ENCODE measurements around the gene DOCK1. TPM values are rescaled to one million over a fixed set of nuclear protein-coding genes. Genes with fewer than 3 reads are reported as not detected.
"Not testable (repeated sequence)": the region's sequence is repeated elsewhere in the genome, so short reads cannot be mapped to it uniquely, and the experiment has no call there.

Gene DOCK1
- total RNA-seq, 2 donors from 2014 or later, result 46.7 to 50.8 TPM

DNA sequence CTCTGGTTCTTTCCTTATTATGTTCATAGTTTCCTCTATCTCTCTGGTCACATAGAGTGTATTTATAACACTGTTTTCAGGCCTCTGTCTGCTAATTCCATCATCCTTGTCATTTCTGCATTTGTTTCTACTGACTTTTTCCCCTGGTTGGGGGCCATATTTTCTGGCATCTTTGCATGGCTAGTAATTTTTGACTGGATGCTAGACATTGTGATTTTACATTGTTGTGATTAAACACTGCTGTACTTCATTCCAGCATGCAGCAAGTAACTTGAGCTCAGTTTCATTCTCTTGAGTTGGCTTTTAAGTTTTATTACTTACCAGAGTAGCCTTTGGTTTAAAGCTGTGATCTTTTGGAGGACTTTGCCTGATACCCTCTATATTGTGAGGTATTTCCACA is 6.8 kb upstream of the DOCK1 start:
- intact Hi-C loops (cut with DNase I), result no loop called here
- DNase-seq (ENCODE audit: low spot score), result no peak

DNA sequence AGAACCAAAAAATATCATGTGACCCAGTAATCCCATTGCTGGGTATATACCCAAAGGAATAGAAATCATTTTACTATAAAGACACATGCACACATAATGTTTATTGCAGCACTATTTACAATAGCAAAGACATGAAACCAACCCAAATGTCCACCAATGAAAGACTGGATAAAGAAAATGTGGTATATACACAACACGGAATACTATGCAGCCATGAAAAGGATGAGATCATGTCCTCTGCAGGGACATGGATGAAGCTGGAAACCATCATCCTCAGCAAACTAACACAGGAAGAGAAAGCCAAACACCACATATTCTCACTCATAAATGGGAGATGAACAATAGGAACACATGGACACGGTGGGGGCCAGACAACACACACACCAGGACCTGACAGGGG is 5.7 kb upstream of the DOCK1 start:
- DNase-seq (ENCODE audit: low spot score); intact Hi-C loops (cut with DNase I): not testable (repeated sequence)

DNA sequence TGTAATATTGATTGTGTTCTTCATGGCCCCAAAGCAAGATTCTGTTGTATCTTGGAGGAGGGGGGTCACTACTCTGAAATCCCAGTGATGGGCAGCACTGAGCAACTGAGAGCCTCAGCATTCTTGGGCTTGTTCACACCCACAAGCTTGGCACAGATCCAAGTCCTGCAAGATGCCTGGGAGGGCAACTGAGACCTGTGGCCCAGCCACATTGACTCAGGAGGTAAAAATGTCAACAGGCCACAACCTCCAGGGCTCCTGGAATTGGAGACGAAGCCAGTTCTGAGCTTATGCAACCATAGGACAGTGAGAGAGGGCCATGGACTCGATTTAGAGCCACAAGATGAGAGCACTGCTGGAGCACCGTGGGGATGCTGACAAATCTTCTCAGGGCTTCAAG is 3.1 kb upstream of the DOCK1 start:
- intact Hi-C loops (cut with DNase I), result loop anchor here in 1 of 2 donors (10.0 kb wide), 1 partner anchor 113 kb away; no protein-coding TSS in a partner anchor
- peak; percentile 47 for DNase-seq (ENCODE audit: low spot score)

DNA sequence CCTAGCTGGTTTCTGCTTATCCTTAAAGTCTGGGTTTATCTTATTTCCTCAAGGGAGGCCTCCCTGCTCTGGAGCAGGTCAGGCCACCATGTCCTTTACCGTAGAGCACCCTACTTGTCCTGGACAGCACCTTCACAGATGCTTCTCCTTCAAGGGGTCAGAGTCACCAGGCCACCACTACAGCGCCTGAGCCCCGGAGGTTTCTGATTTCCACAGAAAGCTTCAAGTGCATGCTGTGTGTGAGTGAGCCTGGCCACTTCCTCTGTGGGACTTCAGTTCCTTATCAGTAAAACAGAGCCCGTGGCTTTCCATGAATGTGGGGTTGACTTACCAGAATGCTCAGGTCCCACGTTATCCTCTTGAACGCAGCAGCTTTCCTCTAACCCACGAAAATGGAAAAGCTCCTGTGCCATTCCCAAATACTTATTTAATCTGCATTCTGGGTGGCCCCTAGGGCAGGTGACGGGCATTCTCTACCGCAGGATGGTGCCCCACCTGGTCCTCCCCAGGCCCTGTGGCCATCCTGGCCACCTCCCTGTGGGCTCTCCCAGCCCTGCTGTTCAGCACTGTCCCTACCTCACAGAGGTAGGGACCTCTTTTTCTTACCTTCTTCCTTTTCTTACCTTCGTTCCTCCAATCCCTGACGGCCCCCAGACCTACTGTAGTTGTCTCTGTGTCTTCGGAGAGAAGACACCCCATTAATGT is 1.4 kb upstream of the DOCK1 start:
- peak; percentile 54 for DNase-seq (ENCODE audit: low spot score)
- intact Hi-C loops (cut with DNase I), result loop anchor here in 1 of 2 donors (10.0 kb wide), 1 partner anchor 111 kb away; no protein-coding TSS in a partner anchor

DNA sequence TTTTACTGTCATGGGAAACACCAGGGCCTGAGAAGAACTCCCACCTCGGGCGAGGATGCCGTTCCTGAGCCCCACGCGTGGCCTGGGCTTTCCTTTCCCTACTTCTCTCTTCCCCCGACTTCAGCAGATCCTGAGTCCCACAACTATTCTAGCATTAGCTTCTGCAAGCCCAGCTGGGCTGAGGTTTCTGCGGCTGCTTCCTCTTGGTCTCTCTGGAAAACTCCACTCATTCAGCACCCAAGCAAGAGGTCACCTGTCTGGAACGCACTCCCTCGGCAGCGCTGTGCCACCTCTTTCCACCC is 761 bp upstream of the DOCK1 start:
- intact Hi-C loops (cut with DNase I), result loop anchor here in 1 of 2 donors (10.0 kb wide), 1 partner anchor 110 kb away; no protein-coding TSS in a partner anchor
- DNase-seq (ENCODE audit: low spot score), result no peak

DNA sequence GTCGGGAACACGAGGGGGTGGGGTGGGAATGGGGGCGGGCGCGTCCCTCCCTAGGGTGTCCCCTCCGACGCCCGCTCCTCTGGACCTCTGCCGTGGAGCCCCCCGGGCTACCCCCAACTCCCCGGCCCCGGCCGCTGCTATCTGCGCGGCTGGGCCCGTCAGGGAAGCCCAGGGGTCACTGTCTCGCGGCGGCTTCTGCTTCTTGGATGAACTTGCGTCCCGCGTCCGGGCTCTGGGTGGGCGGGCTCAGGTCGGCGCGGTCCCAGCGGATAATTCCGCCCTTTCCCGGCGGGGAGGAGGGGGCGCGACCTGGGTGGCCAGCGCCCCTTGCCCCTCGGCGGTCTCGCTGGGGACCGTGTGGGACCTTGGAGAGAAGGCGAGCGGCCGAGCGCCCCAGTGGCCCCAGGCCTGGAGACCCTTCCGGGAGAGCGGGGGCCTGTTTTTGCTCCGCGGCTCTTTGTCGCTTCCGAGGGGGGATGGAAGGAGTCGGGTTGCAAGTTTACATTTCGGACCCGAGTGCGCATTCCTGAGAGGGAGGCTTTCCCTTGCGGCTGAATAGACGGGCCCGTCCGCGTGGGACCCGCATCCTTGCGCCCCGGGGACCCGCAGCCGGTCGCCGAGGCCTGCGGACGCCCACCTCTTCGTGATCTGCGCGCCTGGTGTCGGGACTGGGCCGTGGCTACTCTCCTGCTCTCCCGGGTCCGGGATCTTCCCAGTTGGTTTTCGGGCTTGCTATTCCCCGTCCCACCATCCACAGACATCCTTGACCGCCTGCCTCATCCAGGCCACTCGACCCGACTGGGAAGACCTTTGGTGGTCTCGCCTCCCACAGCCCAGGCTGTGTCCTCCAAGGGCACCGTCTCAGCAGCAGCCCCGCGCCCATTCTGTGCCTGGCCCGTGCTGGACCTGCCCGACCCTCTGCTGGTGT is 812 bp downstream of the DOCK1 start:
- DNase-seq (ENCODE audit: low spot score), result peak; percentile 82
- intact Hi-C loops (cut with DNase I), result loop anchor here in 1 of 2 donors (10.0 kb wide), 1 partner anchor 109 kb away; no protein-coding TSS in a partner anchor

DNA sequence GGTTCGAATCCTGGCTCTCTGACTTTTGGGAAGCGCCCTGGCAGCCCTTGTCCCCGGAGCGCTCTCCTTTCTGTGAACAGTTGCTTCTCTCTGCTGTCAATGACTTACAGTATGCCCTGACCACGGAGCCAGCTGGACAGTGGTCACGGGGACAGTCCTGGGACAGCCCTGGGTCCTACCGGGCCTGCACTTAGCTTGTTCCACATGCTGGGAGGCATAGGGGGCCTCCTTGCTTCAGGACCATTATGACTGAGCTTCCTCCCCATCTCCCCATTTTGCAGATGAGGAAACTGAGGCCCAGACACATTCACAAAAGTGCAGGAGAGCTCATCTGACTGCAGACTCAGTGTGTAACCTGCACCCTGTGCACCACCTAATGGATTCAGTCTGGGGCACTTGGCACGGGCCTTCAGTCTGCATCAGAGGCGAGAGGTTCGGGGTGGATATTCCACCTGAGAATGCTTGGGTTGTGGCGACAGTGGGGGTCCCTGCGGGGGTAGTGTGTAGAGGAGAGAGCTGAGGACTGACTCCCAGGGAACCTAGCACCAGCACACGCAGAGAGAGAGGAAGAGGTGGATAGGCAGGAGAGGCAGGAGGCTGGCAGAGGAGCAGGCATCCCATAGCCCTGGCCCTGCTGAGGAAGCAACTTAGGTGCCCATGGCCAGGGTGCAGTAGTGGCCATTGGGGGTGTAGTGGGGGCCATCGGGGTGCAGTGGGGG is 1.6 kb downstream of the DOCK1 start:
- DNase-seq (ENCODE audit: low spot score), result peak; percentile 55
- intact Hi-C loops (cut with DNase I), result loop anchor here in 1 of 2 donors (10.0 kb wide), 1 partner anchor 108 kb away; no protein-coding TSS in a partner anchor

DNA sequence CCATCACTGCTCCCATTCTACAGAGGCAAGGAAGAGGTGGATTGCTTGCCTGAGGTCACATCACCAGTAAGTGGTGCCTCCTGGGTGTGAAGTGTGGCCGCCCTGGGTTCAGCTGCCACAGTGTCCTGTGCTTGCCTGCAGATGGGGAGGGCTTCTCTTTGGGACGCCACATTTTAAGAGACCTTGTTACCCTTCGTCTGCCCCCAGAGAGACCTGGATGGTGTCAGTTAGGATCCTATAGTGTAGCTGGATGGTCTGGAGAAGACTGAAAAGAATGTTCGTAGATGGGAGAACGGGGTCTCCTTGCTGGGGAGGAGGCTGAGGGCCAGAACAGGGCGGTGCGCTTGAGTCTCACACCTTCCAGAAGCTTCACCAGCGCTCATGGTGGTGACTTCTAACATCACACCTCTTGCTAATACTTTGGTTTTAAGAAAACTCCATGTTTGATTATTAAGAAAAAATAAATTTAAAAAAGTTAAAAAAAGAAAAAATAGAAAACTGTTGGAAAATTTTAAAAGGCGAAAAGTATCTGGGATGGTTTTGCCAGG is 2.3 kb downstream of the DOCK1 start:
- intact Hi-C loops (cut with DNase I), result loop anchor here in 1 of 2 donors (10.0 kb wide), 1 partner anchor 107 kb away; no protein-coding TSS in a partner anchor
- peak; percentile 30 for DNase-seq (ENCODE audit: low spot score)

DNA sequence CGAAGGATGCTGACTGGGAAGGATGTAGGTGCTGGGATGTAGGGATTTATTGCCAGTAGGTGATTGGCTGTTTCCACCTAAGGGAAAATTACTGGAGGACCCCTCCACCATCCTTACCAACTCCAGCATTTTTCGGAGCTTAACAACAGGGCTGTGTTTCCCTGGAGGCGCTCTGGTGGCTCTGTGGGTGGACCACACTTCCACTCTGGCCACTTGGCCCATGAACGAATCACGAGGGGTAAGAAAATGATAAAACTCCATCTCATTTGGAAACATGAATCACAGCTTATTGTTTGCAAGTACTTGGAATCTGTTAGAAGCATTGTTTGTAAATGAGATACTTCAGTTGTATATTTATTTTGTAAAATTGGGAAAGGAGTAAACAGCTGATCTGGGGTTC is 3.0 kb downstream of the DOCK1 start:
- intact Hi-C loops (cut with DNase I), result loop anchor here in 1 of 2 donors (10.0 kb wide), 1 partner anchor 107 kb away; no protein-coding TSS in a partner anchor
- DNase-seq (ENCODE audit: low spot score), result peak; percentile 16

DNA sequence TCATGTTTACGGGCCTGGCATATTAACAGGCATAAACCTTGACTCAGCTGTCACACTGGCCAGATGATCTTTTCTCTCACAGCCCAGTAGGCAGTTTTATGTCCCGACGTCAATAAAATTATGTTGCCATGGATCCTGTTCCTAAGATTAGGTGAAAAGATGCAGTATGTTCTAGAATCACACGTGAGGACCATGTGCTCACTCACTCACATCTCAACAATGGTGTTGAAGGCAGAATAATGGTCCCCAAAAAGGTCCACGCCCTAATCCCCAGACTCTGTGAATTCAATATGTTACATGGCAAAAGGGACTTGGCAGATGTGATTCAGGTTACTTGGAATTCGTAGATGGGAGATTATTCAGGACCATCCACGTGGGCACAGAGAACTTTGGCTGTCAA is 3.5 kb downstream of the DOCK1 start:
- DNase-seq (ENCODE audit: low spot score), result no peak
- intact Hi-C loops (cut with DNase I), result loop anchor here in 1 of 2 donors (10.0 kb wide), 1 partner anchor 106 kb away; no protein-coding TSS in a partner anchor

GRCh38 chr10:126909147-126909546 is 3.9 kb downstream of the DOCK1 start:
- intact Hi-C loops (cut with DNase I), result loop anchor here in 1 of 2 donors (10.0 kb wide), 1 partner anchor 106 kb away; no protein-coding TSS in a partner anchor
- DNase-seq (ENCODE audit: low spot score), result peak; percentile 57

DNA sequence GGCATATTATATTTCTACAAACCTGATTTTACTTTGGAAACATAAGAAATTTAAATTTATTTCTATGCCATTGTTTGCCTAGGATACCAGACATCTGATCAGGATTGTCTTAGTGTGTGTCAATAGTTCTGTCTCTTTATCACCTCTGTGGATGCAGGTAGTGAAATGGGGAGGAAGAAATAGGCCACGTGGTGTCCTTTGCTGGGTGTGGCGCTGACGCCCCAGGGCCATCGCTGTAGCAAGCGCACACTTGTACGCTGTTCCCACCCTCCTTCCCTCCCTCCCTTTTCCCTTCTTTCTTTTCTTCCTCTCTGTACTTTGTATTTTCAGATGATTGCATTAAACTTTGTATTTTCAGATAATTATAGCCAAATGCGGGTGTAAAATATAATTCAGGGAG is 5.0 kb downstream of the DOCK1 start:
- DNase-seq (ENCODE audit: low spot score), result no peak
- intact Hi-C loops (cut with DNase I), result no loop called here

GRCh38 chr10:126910798-126911197 is 5.6 kb downstream of the DOCK1 start:
- intact Hi-C loops (cut with DNase I), result no loop called here
- no peak for DNase-seq (ENCODE audit: low spot score)

DNA sequence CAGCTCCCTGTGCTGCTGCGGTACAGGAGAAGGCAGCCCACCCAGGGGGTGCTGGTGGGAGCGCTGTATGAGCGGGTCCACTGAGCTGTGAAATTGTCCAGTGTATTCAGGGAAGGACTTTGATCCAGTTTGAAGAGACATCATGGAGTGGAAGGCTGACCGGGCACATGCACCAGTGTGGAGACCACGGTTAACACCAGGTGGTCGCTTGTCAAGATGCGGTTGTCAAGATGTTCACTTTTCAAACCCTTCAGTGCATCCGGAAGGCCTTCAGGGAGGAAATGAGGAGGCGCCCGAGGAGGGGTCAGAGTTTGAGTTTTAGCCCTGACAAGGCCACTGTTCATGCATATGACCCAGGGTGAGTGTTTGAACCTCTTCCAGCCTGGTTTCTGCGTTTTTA is 6.1 kb downstream of the DOCK1 start:
- intact Hi-C loops (cut with DNase I), result no loop called here
- peak; percentile 52 for DNase-seq (ENCODE audit: low spot score)

GRCh38 chr10:126913316-126913715 is 8.1 kb downstream of the DOCK1 start:
- intact Hi-C loops (cut with DNase I), result no loop called here
- peak; percentile 64 for DNase-seq (ENCODE audit: low spot score)

DNA sequence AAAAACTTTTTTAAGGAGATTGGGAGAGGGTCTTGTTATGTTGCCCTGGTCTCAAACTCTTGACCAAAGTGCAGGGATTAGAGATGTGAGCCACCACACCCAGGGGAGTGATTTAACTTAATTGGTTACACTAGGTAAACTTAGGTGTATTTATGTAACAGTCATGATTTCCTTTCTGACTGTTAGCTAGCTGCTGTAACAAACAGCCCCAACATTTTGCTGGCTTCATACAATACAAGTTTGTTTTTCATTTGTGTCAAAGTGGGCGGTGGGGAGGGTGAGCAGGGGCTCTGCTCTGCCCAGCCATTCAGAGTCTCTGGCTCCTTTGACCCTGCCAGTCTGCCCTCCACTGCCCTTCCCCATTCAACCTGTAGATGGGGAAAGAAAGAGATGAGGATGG is 9.3 kb downstream of the DOCK1 start:
- intact Hi-C loops (cut with DNase I), result no loop called here
- no peak for DNase-seq (ENCODE audit: low spot score)

GRCh38 chr10:126916952-126917351 is 11.7 kb downstream of the DOCK1 start:
- intact Hi-C loops (cut with DNase I), result not testable (repeated sequence)
- DNase-seq (ENCODE audit: low spot score), result peak; percentile 10

DNA sequence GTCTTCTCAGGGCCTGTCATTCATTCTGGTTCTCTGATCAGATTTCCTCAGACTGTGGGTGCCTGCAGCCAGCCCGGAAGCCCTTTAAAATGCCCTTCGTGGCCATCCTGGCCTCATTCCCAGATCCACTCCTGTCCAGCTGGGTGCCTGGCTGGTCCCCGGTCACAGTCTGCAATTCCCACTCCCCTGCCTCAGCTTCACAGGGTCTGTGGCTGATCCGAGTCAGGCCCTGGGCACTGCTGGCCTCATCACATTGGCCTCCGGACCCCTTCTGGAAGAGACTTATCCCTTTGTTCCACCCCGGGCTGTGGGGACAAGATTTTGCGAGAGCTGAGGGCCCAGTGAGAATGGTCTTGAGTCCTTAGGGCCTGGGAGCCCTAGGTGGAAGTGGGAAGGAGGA is 12.1 kb downstream of the DOCK1 start:
- intact Hi-C loops (cut with DNase I), result no loop called here
- DNase-seq (ENCODE audit: low spot score), result peak; percentile 56
